Stimulated activated CD4-positive, alpha-beta T cell treated with anti-CD3 and anti-CD28 coated beads, Interleukin-2, amount 100 ng/mL, for 48 hours (primary cell): ENCODE data around the gene DNAJB9.

Experiments used
- DNase-seq, 2 donors: peaks; one replicate each; pipeline ENCODE4 v3.0.0-alpha.2; 2020

The DNAJB9 gene

DNA sequence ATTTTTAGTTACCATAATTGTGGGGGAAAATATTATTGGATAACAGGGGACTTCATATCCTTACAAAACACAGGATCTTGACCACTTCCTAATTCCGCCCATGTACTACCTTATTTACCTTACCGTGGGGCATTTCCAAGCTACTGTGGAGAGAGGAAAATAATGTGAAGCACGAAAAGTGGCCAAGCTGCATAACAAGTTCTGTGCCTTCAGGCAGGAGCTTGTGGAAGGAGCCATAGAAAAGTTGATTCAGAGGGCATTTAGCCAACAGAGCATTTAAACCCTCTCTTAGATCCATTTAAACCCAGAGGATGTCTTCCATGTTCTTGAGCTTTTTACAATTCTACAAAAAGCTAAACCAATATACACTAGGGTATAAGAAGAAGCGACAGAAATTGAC is 41.6 kb downstream of the DNAJB9 start:
- no peak for DNase-seq

DNA sequence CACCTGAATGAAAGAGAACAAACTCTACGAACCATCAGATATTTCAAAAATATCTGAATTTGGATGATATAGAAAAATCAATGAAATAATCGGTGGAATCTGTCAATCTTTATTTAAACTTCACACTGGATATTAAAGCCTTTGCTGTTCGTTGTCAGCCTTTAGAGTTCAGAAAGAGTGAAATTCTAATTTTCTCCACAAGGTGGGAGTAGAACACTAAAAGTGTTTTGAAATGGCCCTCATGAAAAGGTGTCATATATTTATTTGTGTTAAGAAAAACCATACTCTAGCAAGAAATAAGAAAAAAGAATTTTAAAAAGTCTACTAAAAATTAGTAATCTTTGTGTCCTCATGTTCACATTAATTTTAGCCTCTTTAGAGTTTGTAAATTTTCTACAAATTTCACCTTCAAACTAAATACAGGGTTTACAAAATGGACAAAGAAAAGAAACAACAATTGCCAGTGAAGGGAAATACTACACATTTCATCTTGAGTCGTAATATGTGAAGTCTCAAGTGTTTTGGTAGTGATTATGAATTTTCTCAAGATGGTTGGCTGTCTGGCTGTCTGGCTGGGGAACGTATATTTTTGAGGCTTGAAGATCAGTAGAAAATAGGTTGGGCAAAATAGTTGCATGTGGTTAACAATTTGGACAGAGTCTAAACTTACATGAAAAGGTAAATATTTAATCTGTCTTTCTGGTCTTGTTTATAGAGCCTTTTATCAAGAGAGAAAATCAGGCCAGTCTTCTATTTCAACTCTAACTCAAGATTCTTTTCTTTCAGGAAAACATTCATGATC is 43.7 kb downstream of the DNAJB9 start:
- DNase-seq, result no peak

DNA sequence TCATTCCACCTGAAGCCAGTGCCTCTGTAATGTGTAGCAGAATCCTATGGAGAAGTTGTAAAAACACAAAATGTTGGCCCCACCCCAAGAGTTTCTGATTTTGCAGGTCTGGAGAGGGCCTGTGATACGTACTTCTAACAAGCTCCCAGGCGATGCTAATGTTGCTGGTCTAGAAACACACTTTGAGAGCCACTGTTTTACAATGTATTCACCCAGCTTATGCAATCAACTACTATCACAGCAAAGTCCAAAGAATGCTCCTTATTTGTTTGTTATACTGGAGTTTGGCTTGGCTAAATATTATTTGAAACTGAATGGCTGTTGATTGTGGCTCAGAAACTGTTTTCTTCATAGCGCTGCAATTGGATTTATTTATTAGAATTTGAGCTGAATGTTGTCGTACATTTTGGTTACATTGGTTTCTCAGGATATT is 44.3 kb downstream of the DNAJB9 start:
- DNase-seq, result no peak

DNA sequence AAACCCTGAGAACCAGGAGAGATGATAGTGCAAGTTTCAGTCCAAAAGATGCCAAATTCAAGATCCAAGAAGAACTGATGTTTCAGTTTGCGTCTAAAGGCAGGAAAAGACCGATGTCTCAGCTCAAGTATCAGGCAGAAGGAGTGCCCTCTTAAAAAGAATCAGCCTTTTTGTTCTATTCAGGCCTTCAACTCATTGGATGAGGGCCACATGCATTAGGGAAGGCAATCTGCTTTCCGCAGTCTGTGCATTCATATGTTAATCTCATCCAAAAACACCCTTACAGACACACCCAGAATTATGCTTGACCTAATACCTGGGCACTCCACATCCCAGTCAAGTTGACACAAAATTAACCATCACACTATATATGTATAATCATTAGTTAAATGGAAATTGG is 45.2 kb downstream of the DNAJB9 start:
- no peak for DNase-seq

DNA sequence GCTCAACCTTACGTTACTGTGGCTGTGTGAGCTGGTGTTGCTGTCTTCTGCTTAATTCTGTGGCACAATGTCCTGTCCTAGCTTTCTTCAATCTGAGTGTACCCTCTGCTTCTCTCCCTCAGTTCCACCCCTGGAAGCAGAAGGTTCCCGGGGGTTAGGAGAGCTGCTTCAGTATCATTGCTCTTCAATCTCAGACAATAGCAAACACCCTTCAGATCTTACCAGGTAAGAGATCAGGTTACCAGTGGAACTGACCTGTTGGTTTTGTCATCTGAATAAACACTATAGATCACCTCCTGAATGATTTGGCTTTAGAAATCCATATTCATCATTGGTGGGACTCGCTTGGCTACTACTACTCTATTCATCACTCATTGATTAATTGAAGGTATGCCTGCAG is 48.4 kb downstream of the DNAJB9 start:
- DNase-seq, result no peak

DNA sequence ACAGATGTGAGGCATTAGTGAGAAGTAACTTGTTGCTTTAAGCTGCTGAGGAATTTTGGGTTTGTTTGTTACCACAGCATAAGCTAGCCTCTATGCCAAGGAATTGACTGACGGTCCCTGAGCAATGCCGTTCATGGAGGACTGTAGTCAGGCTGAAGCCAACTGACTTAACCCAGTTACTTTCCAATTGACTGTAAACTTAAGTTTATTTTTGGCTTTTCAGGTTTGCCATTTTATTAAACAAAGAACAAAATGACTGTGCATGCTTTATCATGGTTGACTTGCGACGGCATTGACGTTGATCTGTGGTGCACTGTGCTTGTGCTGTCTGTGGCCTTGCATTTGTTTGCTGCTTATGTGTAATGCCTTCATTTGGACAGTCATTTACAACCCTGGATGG is 53.5 kb downstream of the DNAJB9 start:
- no peak for DNase-seq
